Measurements from ENCODE around the gene SLC43A2.
"Not testable (repeated sequence)": the region's sequence is repeated elsewhere in the genome, so short reads cannot be mapped to it uniquely, and the experiment has no call there.

SLC43A2 gene

GRCh38 chr17:1572646-1573045 lies 56.0 kb downstream of the SLC43A2 start:
- not testable (repeated sequence) for H3K4me3 ChIP-seq (ENCODE audit: insufficient read depth in 1 of 2, low read depth in 1 of 2, low read length in 2 of 2); H3K79me1 ChIP-seq (replicated peaks; ENCODE audit: low read length, poor library complexity, severe bottlenecking); H3K23ac ChIP-seq (ENCODE audit: low read length in 2 of 2); H3K14ac ChIP-seq (ENCODE audit: low read length in 2 of 2); H2BK12ac ChIP-seq (ENCODE audit: low read length in 2 of 2); H2BK120ac ChIP-seq (ENCODE audit: low read depth, low read length); H4K91ac ChIP-seq (ENCODE audit: low read length); H3K4me2 ChIP-seq (ENCODE audit: low read length, poor library complexity, severe bottlenecking); H2AK5ac ChIP-seq (ENCODE audit: low read length, severe bottlenecking); H3K4ac ChIP-seq (ENCODE audit: low read depth in 1 of 2, low read length in 2 of 2); H2AFZ ChIP-seq (ENCODE audit: low read depth, low read length); H3K27ac ChIP-seq (ENCODE audit: low read length, poor library complexity, severe bottlenecking); H3K18ac ChIP-seq (ENCODE audit: low read depth in 1 of 2, low read length in 2 of 2); DNase-seq; H2BK5ac ChIP-seq (ENCODE audit: low read depth, low read length, poor library complexity, severe bottlenecking); H3K36me3 ChIP-seq (ENCODE audit: control insufficient read depth in 1 of 2, insufficient read depth in 2 of 2, low read depth in 1 of 2, low read length in 2 of 2); H3K9me3 ChIP-seq (ENCODE audit: control insufficient read depth, low read length); H4K8ac ChIP-seq (ENCODE audit: low read length); H2BK15ac ChIP-seq (ENCODE audit: low read depth, poor library complexity, severe bottlenecking)
- WGBS, result 90% methylated on average over 4 of the region's 5 CpGs
- Histone ChIP-seq H3K27me3 (ENCODE audit: control insufficient read depth in 1 of 2, insufficient read depth in 1 of 2, low read length in 2 of 2) (peaks cover 0 to 18% of the 10 kb centered on the region in 2 experiments), H3K4me1 (ENCODE audit: control insufficient read depth, insufficient read depth, low read depth, low read length) (peaks cover 27% of the 10 kb centered on the region), H3K9ac (ENCODE audit: low read length) (peak overlapping the region; percentile 8)

GRCh38 chr17:1571341-1571704 lies 57.3 kb downstream of the SLC43A2 start:
- no peak for DNase-seq
- Histone ChIP-seq H3K4me3 (ENCODE audit: insufficient read depth in 1 of 2, low read depth in 1 of 2, low read length in 2 of 2) (no peak overlapping the region), H3K14ac (ENCODE audit: low read length in 2 of 2) (no peak overlapping the region), H2AFZ (ENCODE audit: low read depth, low read length) (no peak overlapping the region), H2BK120ac (ENCODE audit: low read depth, low read length) (no peak overlapping the region), H2BK5ac (ENCODE audit: low read depth, low read length, poor library complexity, severe bottlenecking) (no peak overlapping the region), H2AK5ac (ENCODE audit: low read length, severe bottlenecking) (no peak overlapping the region), H3K27ac (ENCODE audit: low read length, poor library complexity, severe bottlenecking) (no peak overlapping the region), H2BK15ac (ENCODE audit: low read depth, poor library complexity, severe bottlenecking) (no peak overlapping the region), H3K9ac (ENCODE audit: low read length) (no peak overlapping the region), H3K9me3 (ENCODE audit: control insufficient read depth, low read length) (no peaks in the 10 kb centered on the region), H3K4ac (ENCODE audit: low read depth in 1 of 2, low read length in 2 of 2) (no peak overlapping the region), H3K4me1 (ENCODE audit: control insufficient read depth, insufficient read depth, low read depth, low read length) (peaks cover 23% of the 10 kb centered on the region), H3K79me1 (replicated peaks; ENCODE audit: low read length, poor library complexity, severe bottlenecking) (no peaks in the 10 kb centered on the region), H4K91ac (ENCODE audit: low read length) (no peak overlapping the region), H3K23ac (ENCODE audit: low read length in 2 of 2) (no peak overlapping the region), H4K8ac (ENCODE audit: low read length) (peak overlapping the region; percentile 40), H2BK12ac (ENCODE audit: low read length in 2 of 2) (no peak overlapping the region), H3K27me3 (ENCODE audit: control insufficient read depth in 1 of 2, insufficient read depth in 1 of 2, low read length in 2 of 2) (peaks cover 0 to 18% of the 10 kb centered on the region in 2 experiments), H3K18ac (ENCODE audit: low read depth in 1 of 2, low read length in 2 of 2) (no peak overlapping the region), H3K36me3 (ENCODE audit: control insufficient read depth in 1 of 2, insufficient read depth in 2 of 2, low read depth in 1 of 2, low read length in 2 of 2) (peaks cover 0 to 9% of the 10 kb centered on the region in 2 experiments), H3K4me2 (ENCODE audit: low read length, poor library complexity, severe bottlenecking) (no peak overlapping the region)
- 81% methylated on average over 18 of the region's 18 CpGs for WGBS

GRCh38 chr17:1568950-1569810 lies 59.5 kb downstream of the SLC43A2 start:
- H2BK12ac ChIP-seq (ENCODE audit: low read length in 2 of 2), result no peak overlapping the region
- no peaks in the 10 kb centered on the region for H3K9me3 ChIP-seq (ENCODE audit: control insufficient read depth, low read length)
- H3K23ac ChIP-seq (ENCODE audit: low read length in 2 of 2), result no peak overlapping the region
- no peak overlapping the region for H2BK15ac ChIP-seq (ENCODE audit: low read depth, poor library complexity, severe bottlenecking)
- H2AFZ ChIP-seq (ENCODE audit: low read depth, low read length), result peak overlapping the region; percentile 49
- H4K91ac ChIP-seq (ENCODE audit: low read length), result peak overlapping the region; percentile 34
- H3K79me1 ChIP-seq (replicated peaks; ENCODE audit: low read length, poor library complexity, severe bottlenecking), result no peaks in the 10 kb centered on the region
- no peaks in the 10 kb centered on the region for H3K36me3 ChIP-seq (ENCODE audit: control insufficient read depth in 1 of 2, insufficient read depth in 2 of 2, low read depth in 1 of 2, low read length in 2 of 2)
- H3K4me3 ChIP-seq (ENCODE audit: insufficient read depth in 1 of 2, low read depth in 1 of 2, low read length in 2 of 2), result no peak overlapping the region
- no peak overlapping the region for H3K4me2 ChIP-seq (ENCODE audit: low read length, poor library complexity, severe bottlenecking)
- H3K27me3 ChIP-seq (ENCODE audit: control insufficient read depth in 1 of 2, insufficient read depth in 1 of 2, low read length in 2 of 2), result peaks cover 0 to 18% of the 10 kb centered on the region in 2 experiments
- no peak overlapping the region for H3K4ac ChIP-seq (ENCODE audit: low read depth in 1 of 2, low read length in 2 of 2)
- no peak overlapping the region for H3K27ac ChIP-seq (ENCODE audit: low read length, poor library complexity, severe bottlenecking)
- no peak overlapping the region for H2BK5ac ChIP-seq (ENCODE audit: low read depth, low read length, poor library complexity, severe bottlenecking)
- peaks cover 13% of the 10 kb centered on the region for H3K4me1 ChIP-seq (ENCODE audit: control insufficient read depth, insufficient read depth, low read depth, low read length)
- H4K8ac ChIP-seq (ENCODE audit: low read length), result no peak overlapping the region
- H3K14ac ChIP-seq (ENCODE audit: low read length in 2 of 2), result peak overlapping the region in 1 of 2 experiments; percentile 64
- no peak overlapping the region for H3K18ac ChIP-seq (ENCODE audit: low read depth in 1 of 2, low read length in 2 of 2)
- DNase-seq, result no peak
- no peak overlapping the region for H3K9ac ChIP-seq (ENCODE audit: low read length)
- no peak overlapping the region for H2BK120ac ChIP-seq (ENCODE audit: low read depth, low read length)
- H2AK5ac ChIP-seq (ENCODE audit: low read length, severe bottlenecking), result no peak overlapping the region
- WGBS, result 77% methylated on average over 27 of the region's 27 CpGs

GRCh38 chr17:1566505-1567199 lies 62.0 kb downstream of the SLC43A2 start:
- H3K4me2 ChIP-seq (ENCODE audit: low read length, poor library complexity, severe bottlenecking), result peak overlapping the region; percentile 10

More at GRCh38 chr17:1566505-1567199, 62.0 kb downstream of the SLC43A2 start:
- Histone ChIP-seq H4K8ac (ENCODE audit: low read length) (no peak overlapping the region), H3K9me3 (ENCODE audit: control insufficient read depth, low read length) (no peaks in the 10 kb centered on the region), H2AFZ (ENCODE audit: low read depth, low read length) (peak overlapping the region; percentile 67), H3K4me3 (ENCODE audit: insufficient read depth in 1 of 2, low read depth in 1 of 2, low read length in 2 of 2) (no peak overlapping the region), H3K27ac (ENCODE audit: low read length, poor library complexity, severe bottlenecking) (no peak overlapping the region), H3K4ac (ENCODE audit: low read depth in 1 of 2, low read length in 2 of 2) (no peak overlapping the region), H2BK12ac (ENCODE audit: low read length in 2 of 2) (no peak overlapping the region), H2BK15ac (ENCODE audit: low read depth, poor library complexity, severe bottlenecking) (no peak overlapping the region), H3K27me3 (ENCODE audit: control insufficient read depth in 1 of 2, insufficient read depth in 1 of 2, low read length in 2 of 2) (peaks cover 0 to 16% of the 10 kb centered on the region in 2 experiments), H2BK120ac (ENCODE audit: low read depth, low read length) (no peak overlapping the region), H3K23ac (ENCODE audit: low read length in 2 of 2) (no peak overlapping the region), H3K4me1 (ENCODE audit: control insufficient read depth, insufficient read depth, low read depth, low read length) (peaks cover 15% of the 10 kb centered on the region), H3K9ac (ENCODE audit: low read length) (no peak overlapping the region), H3K14ac (ENCODE audit: low read length in 2 of 2) (no peak overlapping the region), H2BK5ac (ENCODE audit: low read depth, low read length, poor library complexity, severe bottlenecking) (no peak overlapping the region), H2AK5ac (ENCODE audit: low read length, severe bottlenecking) (no peak overlapping the region), H3K36me3 (ENCODE audit: control insufficient read depth in 1 of 2, insufficient read depth in 2 of 2, low read depth in 1 of 2, low read length in 2 of 2) (no peaks in the 10 kb centered on the region), H3K18ac (ENCODE audit: low read depth in 1 of 2, low read length in 2 of 2) (peak overlapping the region in 1 of 2 experiments; percentile 66), H3K79me1 (replicated peaks; ENCODE audit: low read length, poor library complexity, severe bottlenecking) (peaks cover 1% of the 10 kb centered on the region), H4K91ac (ENCODE audit: low read length) (no peak overlapping the region)
- DNase-seq, result no peak
- 84% methylated on average over 13 of the region's 14 CpGs for WGBS
